ENCODE data around the gene CPNE9. TPM values are rescaled to one million over a fixed set of nuclear protein-coding genes. Genes with fewer than 3 reads are reported as not detected.

Gene CPNE9
- polyA plus RNA-seq, 1 of the 3 experiments (the other 2 are of a cell fraction): 0.03 TPM

- TF ChIP-seq POLR2AphosphoS5 (IDR thresholded peaks at IDR 0.05; ENCODE audit: low read depth, low read length) (peak; percentile 70; the same call in 1 of the 2 replicates), FOXJ3 (CRISPR knock-in tag; IDR thresholded peaks at IDR 0.05) (no peak), GABPA (IDR thresholded peaks at IDR 0.05; ENCODE audit: low read depth) (no peak), CTCF (IDR thresholded peaks at IDR 0.05) (0 out of 2 replicates have a peak, but pooled peaks have one; percentile 8), GATA2 (CRISPR knock-in tag; IDR thresholded peaks at IDR 0.05) (no peak), REST (IDR thresholded peaks at IDR 0.05; ENCODE audit: low read depth, low read length) (peak; percentile 6; the same call in 1 of the 2 replicates), ELF1 (IDR thresholded peaks at IDR 0.05) (no peak), USF2 (IDR thresholded peaks at IDR 0.05; ENCODE audit: borderline replicate concordance, low read depth, low read length) (no peak), FOSL2 (IDR thresholded peaks at IDR 0.05; ENCODE audit: borderline replicate concordance, low read depth) (no peak), SIN3A (IDR thresholded peaks at IDR 0.05; ENCODE audit: borderline replicate concordance, low read depth, low read length) (0 out of 2 replicates have a peak, but pooled peaks have one; percentile 29), IRF3 (IDR thresholded peaks at IDR 0.05; ENCODE audit: low read depth, low read length) (no peak), CHD2 (IDR thresholded peaks at IDR 0.05; ENCODE audit: low read length, partially characterized antibody) (peak; percentile 4), RAD21 (IDR thresholded peaks at IDR 0.05; ENCODE audit: low read length) (no peak), MXI1 (IDR thresholded peaks at IDR 0.05; ENCODE audit: low read depth, low read length) (no peak), NRF1 (IDR thresholded peaks at IDR 0.05; ENCODE audit: low read depth, low read length) (0 out of 2 replicates have a peak, but pooled peaks have one; percentile 14), MAX (IDR thresholded peaks at IDR 0.05; ENCODE audit: low read depth) (peak; percentile 33; the same call in 1 of the 2 replicates), TAF1 (IDR thresholded peaks at IDR 0.05; ENCODE audit: borderline replicate concordance, low read depth, low read length) (peak; percentile 57; the same call in 1 of the 2 replicates)
- 12% methylated on average over 16 of the region's 49 CpGs for WGBS (ENCODE audit: low lambda C conversion rate)
- Histone ChIP-seq H3K4me2 (peak within 1 kb of the TSS; percentile 100), H3K79me2 (ENCODE audit: insufficient read depth) (peaks cover 3% of the 10 kb centered on the region; the same call in 1 of the 2 replicates), H3K4me3 (ENCODE audit: low read depth in 2 of 2, low read length in 1 of 2) (peak within 1 kb of the TSS; percentile 64 to 95), H3K9ac (peak within 1 kb of the TSS; percentile 82), H3K9me2 (no peaks in the 10 kb centered on the region), H3K27me3 (ENCODE audit: insufficient read depth) (no peaks in the 10 kb centered on the region), H3K27ac (ENCODE audit: low read depth in 2 of 2, low read length in 1 of 2) (no peak within 1 kb of the TSS; a peak in 1 of 4 replicates), H2AFZ (ENCODE audit: low read depth) (peak within 1 kb of the TSS; percentile 96; the same call in 1 of the 2 replicates), H3K9me3 (no peaks in the 10 kb centered on the region), H3K36me3 (replicated peaks in 1 of 2; ENCODE audit: control insufficient read depth in 1 of 2, insufficient read depth in 2 of 2, low read length in 1 of 2) (peaks cover 0 to 2% of the 10 kb centered on the region in 2 experiments), H4K20me1 (ENCODE audit: insufficient read depth) (no peaks in the 10 kb centered on the region), H3F3A (replicated peaks; ENCODE audit: insufficient read depth) (peaks cover 4% of the 10 kb centered on the region), H3K4me1 (ENCODE audit: control insufficient read depth in 1 of 2, insufficient read depth in 2 of 2, low read depth in 1 of 2, low read length in 1 of 2) (peaks cover 6 to 14% of the 10 kb centered on the region in 2 experiments; a peak in 1 of 4 replicates)
- peak; percentile 92 for DNase-seq
- ChIA-PET POLR2A (interaction anchor here (0.7 to 3.7 kb wide), 5 partner anchors 9 to 67 kb away, joined by 3 to 20 read pairs (median 4); partner anchors contain the start of genes ARPC4 and OGG1), CTCF (interaction anchor here (1.0 to 1.4 kb wide), 3 partner anchors 16 to 416 kb away, joined by 3 read pairs; no protein-coding TSS in a partner anchor)
These were observed 66.0 kb downstream of the CPNE9 start, which contains the start of gene CAMK1 for GRCh38 chr3:9769426-9770275. Gene CAMK1 (minus strand): TSS chr3:9769947. CDS start chr3:9767749, 2,198 bp downstream.
